HG02938 (cell line): Measurements from ENCODE around the gene FAM222B.
"Not testable (repeated sequence)": the region's sequence is repeated elsewhere in the genome, so short reads cannot be mapped to it uniquely, and the experiment has no call there.

Source experiments
- ATAC-seq: cut with Tn5 transposase; IDR thresholded peaks from one replicate; pipeline ENCODE4 v1.9.1; 2021; ENCODE audit warnings: mild to moderate bottlenecking, moderate library complexity; ENCODE audit not compliant: unreplicated experiment

The FAM222B gene

GRCh38 chr17:28734712-28735241, 107.8 kb downstream of the FAM222B start:
- ATAC-seq = no peak

- no peak for ATAC-seq
Observed at GRCh38 chr17:28733346-28733745, 109.2 kb downstream of the FAM222B start.

GRCh38 chr17:28729950-28730330, 112.7 kb downstream of the FAM222B start:
- no peak for ATAC-seq

GRCh38 chr17:28728364-28729200, 114.0 kb downstream of the FAM222B start, which contains the start of gene NEK8:
TSS of gene NEK8 (plus strand) at chr17:28728788. CDS start at chr17:28728814, 26 bp downstream.
- ATAC-seq = peak; percentile 28

- peak; percentile 40 for ATAC-seq
Observed at GRCh38 chr17:28726627-28727491, 115.7 kb downstream of the FAM222B start.

- ATAC-seq = no peak
Observed at GRCh38 chr17:28726226-28726626, 116.4 kb downstream of the FAM222B start, which contains the start of gene TLCD1. TSS of gene TLCD1 (minus strand) at chr17:28726233. CDS start at chr17:28726097, 136 bp downstream.

- no peak for ATAC-seq
Observed at GRCh38 chr17:28725660-28726225, 116.8 kb downstream of the FAM222B start.

GRCh38 chr17:28725166-28725659, 117.4 kb downstream of the FAM222B start:
- no peak for ATAC-seq

GRCh38 chr17:28724500-28725165, 118.0 kb downstream of the FAM222B start:
- ATAC-seq = no peak

- ATAC-seq = not testable (repeated sequence)
Observed at GRCh38 chr17:28723836-28724499, 118.6 kb downstream of the FAM222B start.

GRCh38 chr17:28723159-28723835, 119.3 kb downstream of the FAM222B start:
- ATAC-seq = no peak

- no peak for ATAC-seq
Observed at GRCh38 chr17:28722417-28723158, 120.0 kb downstream of the FAM222B start.

- not testable (repeated sequence) for ATAC-seq
Observed at GRCh38 chr17:28720997-28721329, 121.6 kb downstream of the FAM222B start.

GRCh38 chr17:28720247-28720996, 122.2 kb downstream of the FAM222B start:
- no peak for ATAC-seq

- ATAC-seq = no peak
Observed at GRCh38 chr17:28719021-28719433, 123.6 kb downstream of the FAM222B start.

- ATAC-seq = no peak
Observed at GRCh38 chr17:28718333-28719020, 124.1 kb downstream of the FAM222B start.
